Measurements from ENCODE around the gene SPRY1.

DNA sequence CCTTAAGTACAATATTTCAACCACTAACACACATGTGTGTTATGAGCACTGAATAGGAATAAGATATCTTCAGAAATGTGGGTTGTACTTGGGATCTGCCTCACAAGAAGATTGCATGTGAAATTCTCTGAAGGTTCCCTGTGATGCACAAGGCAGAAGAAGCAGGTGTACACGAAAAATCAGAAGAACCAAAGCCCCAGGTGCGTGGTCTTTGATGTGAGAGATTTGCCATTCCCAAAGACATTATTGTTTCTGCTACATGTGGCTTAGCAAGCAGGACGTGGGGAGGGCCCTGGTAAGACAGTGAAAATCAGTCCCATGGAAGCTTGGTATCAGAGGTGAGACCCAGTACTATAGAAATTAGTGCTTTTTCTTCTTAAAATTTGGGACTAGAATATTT is 13.0 kb upstream of the SPRY1 start:
- TF ChIP-seq, protein P1, sequence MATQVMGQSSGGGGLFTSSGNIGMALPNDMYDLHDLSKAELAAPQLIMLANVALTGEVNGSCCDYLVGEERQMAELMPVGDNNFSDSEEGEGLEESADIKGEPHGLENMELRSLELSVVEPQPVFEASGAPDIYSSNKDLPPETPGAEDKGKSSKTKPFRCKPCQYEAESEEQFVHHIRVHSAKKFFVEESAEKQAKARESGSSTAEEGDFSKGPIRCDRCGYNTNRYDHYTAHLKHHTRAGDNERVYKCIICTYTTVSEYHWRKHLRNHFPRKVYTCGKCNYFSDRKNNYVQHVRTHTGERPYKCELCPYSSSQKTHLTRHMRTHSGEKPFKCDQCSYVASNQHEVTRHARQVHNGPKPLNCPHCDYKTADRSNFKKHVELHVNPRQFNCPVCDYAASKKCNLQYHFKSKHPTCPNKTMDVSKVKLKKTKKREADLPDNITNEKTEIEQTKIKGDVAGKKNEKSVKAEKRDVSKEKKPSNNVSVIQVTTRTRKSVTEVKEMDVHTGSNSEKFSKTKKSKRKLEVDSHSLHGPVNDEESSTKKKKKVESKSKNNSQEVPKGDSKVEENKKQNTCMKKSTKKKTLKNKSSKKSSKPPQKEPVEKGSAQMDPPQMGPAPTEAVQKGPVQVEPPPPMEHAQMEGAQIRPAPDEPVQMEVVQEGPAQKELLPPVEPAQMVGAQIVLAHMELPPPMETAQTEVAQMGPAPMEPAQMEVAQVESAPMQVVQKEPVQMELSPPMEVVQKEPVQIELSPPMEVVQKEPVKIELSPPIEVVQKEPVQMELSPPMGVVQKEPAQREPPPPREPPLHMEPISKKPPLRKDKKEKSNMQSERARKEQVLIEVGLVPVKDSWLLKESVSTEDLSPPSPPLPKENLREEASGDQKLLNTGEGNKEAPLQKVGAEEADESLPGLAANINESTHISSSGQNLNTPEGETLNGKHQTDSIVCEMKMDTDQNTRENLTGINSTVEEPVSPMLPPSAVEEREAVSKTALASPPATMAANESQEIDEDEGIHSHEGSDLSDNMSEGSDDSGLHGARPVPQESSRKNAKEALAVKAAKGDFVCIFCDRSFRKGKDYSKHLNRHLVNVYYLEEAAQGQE (IDR thresholded peaks at IDR 0.05; ENCODE audit: insufficient replicate concordance, low read depth): no peak
- TF ChIP-seq, protein P2, sequence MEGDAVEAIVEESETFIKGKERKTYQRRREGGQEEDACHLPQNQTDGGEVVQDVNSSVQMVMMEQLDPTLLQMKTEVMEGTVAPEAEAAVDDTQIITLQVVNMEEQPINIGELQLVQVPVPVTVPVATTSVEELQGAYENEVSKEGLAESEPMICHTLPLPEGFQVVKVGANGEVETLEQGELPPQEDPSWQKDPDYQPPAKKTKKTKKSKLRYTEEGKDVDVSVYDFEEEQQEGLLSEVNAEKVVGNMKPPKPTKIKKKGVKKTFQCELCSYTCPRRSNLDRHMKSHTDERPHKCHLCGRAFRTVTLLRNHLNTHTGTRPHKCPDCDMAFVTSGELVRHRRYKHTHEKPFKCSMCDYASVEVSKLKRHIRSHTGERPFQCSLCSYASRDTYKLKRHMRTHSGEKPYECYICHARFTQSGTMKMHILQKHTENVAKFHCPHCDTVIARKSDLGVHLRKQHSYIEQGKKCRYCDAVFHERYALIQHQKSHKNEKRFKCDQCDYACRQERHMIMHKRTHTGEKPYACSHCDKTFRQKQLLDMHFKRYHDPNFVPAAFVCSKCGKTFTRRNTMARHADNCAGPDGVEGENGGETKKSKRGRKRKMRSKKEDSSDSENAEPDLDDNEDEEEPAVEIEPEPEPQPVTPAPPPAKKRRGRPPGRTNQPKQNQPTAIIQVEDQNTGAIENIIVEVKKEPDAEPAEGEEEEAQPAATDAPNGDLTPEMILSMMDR (IDR thresholded peaks at IDR 0.05; ENCODE audit: insufficient read depth, low read length): no peak
- TF ChIP-seq POLR2AphosphoS5 (IDR thresholded peaks at IDR 0.05; ENCODE audit: low read depth) (no peak), GABPA (IDR thresholded peaks at IDR 0.05; ENCODE audit: low read depth) (no peak)
